ENCODE measurements around the gene TMEM255B.

TMEM255B gene

GRCh38 chr13:113859311-113860050, 100.5 kb downstream of the TMEM255B start:
- no peak for TF ChIP-seq CTCF (IDR thresholded peaks at IDR 0.05; ENCODE audit: low read depth, low read length)
- TF ChIP-seq MAX (IDR thresholded peaks at IDR 0.05; ENCODE audit: low read depth, low read length) = no peak
- TF ChIP-seq MYC (IDR thresholded peaks at IDR 0.05; ENCODE audit: low read depth, low read length) = no peak
- no peak for TF ChIP-seq POLR2A (IDR thresholded peaks at IDR 0.05; ENCODE audit: extremely low read depth, insufficient read length)
- no peak overlapping the region for H3K4me3 ChIP-seq (ENCODE audit: low read depth, low read length)
- no peak for DNase-seq (ENCODE audit: low read depth)

- TF ChIP-seq CTCF (IDR thresholded peaks at IDR 0.05; ENCODE audit: low read depth, low read length) (no peak), MYC (IDR thresholded peaks at IDR 0.05; ENCODE audit: low read depth, low read length) (no peak), POLR2A (IDR thresholded peaks at IDR 0.05; ENCODE audit: extremely low read depth, insufficient read length) (no peak), MAX (IDR thresholded peaks at IDR 0.05; ENCODE audit: low read depth, low read length) (no peak)
- H3K4me3 ChIP-seq (ENCODE audit: low read depth, low read length) = no peak overlapping the region
- no peak for DNase-seq (ENCODE audit: low read depth)
Measured at GRCh38 chr13:113860051-113860664, 101.1 kb downstream of the TMEM255B start.

- DNase-seq (ENCODE audit: low read depth) = no peak
Measured at GRCh38 chr13:113860665-113861432, 101.8 kb downstream of the TMEM255B start.

GRCh38 chr13:113861433-113862030, 102.5 kb downstream of the TMEM255B start:
- TF ChIP-seq MAX (IDR thresholded peaks at IDR 0.05; ENCODE audit: low read depth, low read length) = no peak
- TF ChIP-seq POLR2A (IDR thresholded peaks at IDR 0.05; ENCODE audit: extremely low read depth, insufficient read length) = no peak
- TF ChIP-seq CTCF (IDR thresholded peaks at IDR 0.05; ENCODE audit: low read depth, low read length) = no peak
- TF ChIP-seq MYC (IDR thresholded peaks at IDR 0.05; ENCODE audit: low read depth, low read length) = no peak
- H3K4me3 ChIP-seq (ENCODE audit: low read depth, low read length) = no peak overlapping the region
- DNase-seq (ENCODE audit: low read depth) = no peak

More at GRCh38 chr13:113860665-113861432, 101.8 kb downstream of the TMEM255B start:
- TF ChIP-seq POLR2A (IDR thresholded peaks at IDR 0.05; ENCODE audit: extremely low read depth, insufficient read length) (no peak), MYC (IDR thresholded peaks at IDR 0.05; ENCODE audit: low read depth, low read length) (no peak), CTCF (IDR thresholded peaks at IDR 0.05; ENCODE audit: low read depth, low read length) (no peak), MAX (IDR thresholded peaks at IDR 0.05; ENCODE audit: low read depth, low read length) (no peak)
- H3K4me3 ChIP-seq (ENCODE audit: low read depth, low read length) = no peak overlapping the region

GRCh38 chr13:113862191-113862930, 103.3 kb downstream of the TMEM255B start:
- no peak for TF ChIP-seq POLR2A (IDR thresholded peaks at IDR 0.05; ENCODE audit: extremely low read depth, insufficient read length)
- TF ChIP-seq MYC (IDR thresholded peaks at IDR 0.05; ENCODE audit: low read depth, low read length) = no peak
- no peak for TF ChIP-seq MAX (IDR thresholded peaks at IDR 0.05; ENCODE audit: low read depth, low read length)
- TF ChIP-seq CTCF (IDR thresholded peaks at IDR 0.05; ENCODE audit: low read depth, low read length) = no peak
- no peak overlapping the region for H3K4me3 ChIP-seq (ENCODE audit: low read depth, low read length)
- no peak for DNase-seq (ENCODE audit: low read depth)

All from NB4 (cell line).